Esophagus squamous epithelium (tissue), 4 donors: ENCODE data around the gene CIZ1.

Experiments used
- POLR2A ChIP-seq, 4 donors: fragments of 450-650 bp; IDR thresholded peaks; one replicate each; pipeline ENCODE4 v1.6.1; 2017; ENCODE audit warnings: antibody characterized with exemption in 4 of 4, mild to moderate bottlenecking in 4 of 4, moderate library complexity in 3 of 4
- TF ChIP-seq, protein P1 (sequence below), 6 experiments: fragments of 450-650 bp in 4 of 6; fragments of 200-600 bp in 2 of 6; sonication (generic) in 2 of 6; IDR thresholded peaks; one replicate each; pipeline ENCODE4 v1.5.1; 2016 to 2019; ENCODE audit warnings: antibody characterized with exemption in 6 of 6, mild to moderate bottlenecking in 4 of 6, moderate library complexity in 4 of 6

DNA sequence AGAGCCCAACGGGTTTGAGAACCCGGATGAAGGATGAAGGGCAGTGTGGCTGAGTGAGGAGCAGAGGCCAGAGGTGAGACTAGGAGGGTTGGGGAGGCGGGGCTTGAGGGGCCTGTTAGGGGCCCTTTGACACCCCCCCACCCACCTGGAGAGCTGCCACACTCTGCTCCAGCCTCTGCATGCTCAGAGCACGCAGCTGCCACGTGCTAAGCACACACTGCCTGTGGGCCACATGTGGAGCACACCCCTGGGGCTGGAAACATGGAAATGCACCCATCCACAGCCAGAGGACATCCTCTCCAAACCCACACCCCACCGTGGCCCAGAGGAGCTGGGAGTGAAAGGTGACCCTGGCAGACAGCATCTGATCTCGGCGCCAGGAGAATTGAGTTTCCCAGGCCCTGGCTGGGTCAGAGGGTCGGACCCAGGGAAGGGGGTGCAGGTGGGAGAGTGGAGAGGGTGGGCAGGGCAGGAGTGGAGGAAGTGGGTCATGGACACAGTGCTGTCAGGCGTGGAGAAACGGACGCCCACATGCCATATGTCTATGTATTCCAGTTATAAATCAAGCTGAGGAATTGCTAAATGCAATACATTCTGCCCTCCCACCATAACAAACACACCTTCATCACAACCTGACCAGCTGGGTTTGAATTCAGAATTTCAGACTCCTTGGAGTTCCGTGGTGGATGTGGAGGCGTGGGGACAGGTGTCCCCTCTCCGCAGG lies 17.7 kb upstream of the CIZ1 start:
- TF ChIP-seq, protein P1, sequence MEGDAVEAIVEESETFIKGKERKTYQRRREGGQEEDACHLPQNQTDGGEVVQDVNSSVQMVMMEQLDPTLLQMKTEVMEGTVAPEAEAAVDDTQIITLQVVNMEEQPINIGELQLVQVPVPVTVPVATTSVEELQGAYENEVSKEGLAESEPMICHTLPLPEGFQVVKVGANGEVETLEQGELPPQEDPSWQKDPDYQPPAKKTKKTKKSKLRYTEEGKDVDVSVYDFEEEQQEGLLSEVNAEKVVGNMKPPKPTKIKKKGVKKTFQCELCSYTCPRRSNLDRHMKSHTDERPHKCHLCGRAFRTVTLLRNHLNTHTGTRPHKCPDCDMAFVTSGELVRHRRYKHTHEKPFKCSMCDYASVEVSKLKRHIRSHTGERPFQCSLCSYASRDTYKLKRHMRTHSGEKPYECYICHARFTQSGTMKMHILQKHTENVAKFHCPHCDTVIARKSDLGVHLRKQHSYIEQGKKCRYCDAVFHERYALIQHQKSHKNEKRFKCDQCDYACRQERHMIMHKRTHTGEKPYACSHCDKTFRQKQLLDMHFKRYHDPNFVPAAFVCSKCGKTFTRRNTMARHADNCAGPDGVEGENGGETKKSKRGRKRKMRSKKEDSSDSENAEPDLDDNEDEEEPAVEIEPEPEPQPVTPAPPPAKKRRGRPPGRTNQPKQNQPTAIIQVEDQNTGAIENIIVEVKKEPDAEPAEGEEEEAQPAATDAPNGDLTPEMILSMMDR (IDR thresholded peaks at IDR 0.05), result no peak
- TF ChIP-seq POLR2A (IDR thresholded peaks at IDR 0.05), result no peak
